H9 (cell line): Measurements from ENCODE around the gene ZBTB45. TPM values are rescaled to one million over a fixed set of nuclear protein-coding genes. Genes with fewer than 3 reads are reported as not detected.

Source experiments
- DNase-seq: peaks from one replicate; pipeline ENCODE4 v3.0.0-alpha.2; 2017
- H2AFZ ChIP-seq: one replicate; pipeline ENCODE4 v1.6.1; 2013; ENCODE audit warnings: mild to moderate bottlenecking, low read length, control low read depth, moderate library complexity
- H2AK5ac ChIP-seq: 2 replicates; pipeline ENCODE4 v1.6.1; 2013; ENCODE audit warnings: low read length, control low read depth, mixed read lengths; ENCODE audit not compliant: insufficient read length
- H2BK120ac ChIP-seq: one replicate; pipeline ENCODE4 v1.6.1; 2013; ENCODE audit warnings: low read depth, mild to moderate bottlenecking, low read length, control low read depth, inconsistent platforms; ENCODE audit not compliant: poor library complexity, severe bottlenecking
- H2BK12ac ChIP-seq: 2 replicates; pipeline ENCODE4 v1.6.1; 2013; ENCODE audit warnings: low read length, control low read depth, mixed read lengths, low read depth; ENCODE audit not compliant: insufficient read length
- H2BK15ac ChIP-seq: 2 replicates; pipeline ENCODE4 v1.6.1; 2013; ENCODE audit warnings: low read depth, low read length, control low read depth
- H2BK20ac ChIP-seq: one replicate; pipeline ENCODE4 v1.6.1; 2013; ENCODE audit warnings: low read depth, mild to moderate bottlenecking, low read length, control low read depth, inconsistent platforms; ENCODE audit not compliant: poor library complexity, severe bottlenecking
- H2BK5ac ChIP-seq: 2 replicates; pipeline ENCODE4 v1.6.1; 2013; ENCODE audit warnings: low read length, control low read depth, mixed read lengths; ENCODE audit not compliant: insufficient read length
- H3K14ac ChIP-seq: 2 replicates; pipeline ENCODE4 v1.6.1; 2013; ENCODE audit warnings: low read length, control low read depth; ENCODE audit not compliant: insufficient read depth
- H3K18ac ChIP-seq: 2 replicates; pipeline ENCODE4 v1.6.1; 2013; ENCODE audit warnings: low read depth, mild to moderate bottlenecking, mixed read lengths, low read length, control low read depth; ENCODE audit not compliant: insufficient read length
- H3K23ac ChIP-seq: 2 replicates; pipeline ENCODE4 v1.6.1; 2013; ENCODE audit warnings: low read length, control low read depth, mixed read lengths, low read depth; ENCODE audit not compliant: insufficient read length
- H3K23me2 ChIP-seq: 2 replicates; pipeline ENCODE4 v1.6.1; 2013; ENCODE audit warnings: low read depth, mild to moderate bottlenecking, mixed read lengths, low read length, control low read depth; ENCODE audit not compliant: insufficient read length, poor library complexity, severe bottlenecking
- H3K27ac ChIP-seq: 2 replicates; pipeline ENCODE4 v1.5.1; 2013; ENCODE audit warnings: low read length, control low read depth, mixed read lengths, low read depth; ENCODE audit not compliant: insufficient read length
- H3K27me3 ChIP-seq: 2 replicates; pipeline ENCODE4 v1.6.1; 2013; ENCODE audit warnings: low read length, control low read depth, inconsistent platforms; ENCODE audit not compliant: insufficient read depth
- H3K4ac ChIP-seq: 2 replicates; pipeline ENCODE4 v1.6.1; 2013; ENCODE audit warnings: low read depth, mild to moderate bottlenecking, control low read depth, inconsistent platforms, low read length, moderate library complexity
- H3K4me1 ChIP-seq: 2 replicates; pipeline ENCODE4 v1.6.1; 2013; ENCODE audit warnings: low read length, control low read depth, inconsistent platforms; ENCODE audit not compliant: insufficient read depth
- H3K4me2 ChIP-seq: 2 replicates; pipeline ENCODE4 v1.6.1; 2013; ENCODE audit warnings: low read length, control low read depth, mixed read lengths; ENCODE audit not compliant: insufficient read length, insufficient read depth
- H3K56ac ChIP-seq: 2 replicates; pipeline ENCODE4 v1.6.1; 2013; ENCODE audit warnings: low read depth, mild to moderate bottlenecking, mixed read lengths, low read length, control low read depth; ENCODE audit not compliant: insufficient read length
- H3K79me1 ChIP-seq: 2 replicates; pipeline ENCODE4 v1.6.1; 2013; ENCODE audit warnings: low read depth, mild to moderate bottlenecking, moderate library complexity, low read length, control low read depth, inconsistent platforms; ENCODE audit not compliant: insufficient read depth, poor library complexity, severe bottlenecking
- H3K79me2 ChIP-seq: 2 replicates; pipeline ENCODE4 v1.6.1; 2013; ENCODE audit warnings: low read length, control low read depth, inconsistent platforms; ENCODE audit not compliant: insufficient read depth
- H3K9ac ChIP-seq: 2 replicates; pipeline ENCODE4 v1.6.1; 2013; ENCODE audit warnings: low read length, control low read depth, mixed read lengths; ENCODE audit not compliant: insufficient read length; ENCODE audit errors: extremely low read depth
- H3K9me3 ChIP-seq: one replicate; pipeline ENCODE4 v1.6.1; 2013; ENCODE audit warnings: low read depth, low read length, inconsistent platforms; ENCODE audit not compliant: control insufficient read depth
- H3T11ph ChIP-seq: one replicate; pipeline ENCODE4 v1.6.1; 2013; ENCODE audit warnings: mild to moderate bottlenecking, low read length, control low read depth, inconsistent platforms
- H4K20me1 ChIP-seq: one replicate; pipeline ENCODE4 v1.6.1; 2013; ENCODE audit not compliant: control insufficient read depth, insufficient read length, insufficient read depth
- H4K5ac ChIP-seq: 2 replicates; pipeline ENCODE4 v1.6.1; 2013; ENCODE audit warnings: low read depth, mild to moderate bottlenecking, mixed read lengths, low read length, control low read depth; ENCODE audit not compliant: insufficient read length
- H4K8ac ChIP-seq: replicated peaks from 2 replicates; pipeline ENCODE4 v1.6.1; 2013; ENCODE audit warnings: low read length, control low read depth, mixed read lengths, low read depth; ENCODE audit not compliant: insufficient read length
- H4K91ac ChIP-seq: 2 replicates; pipeline ENCODE4 v1.6.1; 2013; ENCODE audit warnings: low read depth, mild to moderate bottlenecking, moderate library complexity, mixed read lengths, low read length, control low read depth; ENCODE audit not compliant: insufficient read length
- H3K27ac Mint-ChIP-seq, 3 experiments: 2 replicates in 2 of 3; 3 replicates in 1 of 3; pipeline ENCODE4 v1.8.0; 2020 to 2021; ENCODE audit warnings: mixed read lengths in 3 of 3, mild to moderate bottlenecking in 1 of 3, moderate library complexity in 1 of 3
- H3K27me3 Mint-ChIP-seq: 2 replicates; pipeline ENCODE4 v1.8.0; 2021; ENCODE audit warnings: low read depth, mild to moderate bottlenecking, moderate library complexity, mixed read lengths
- H3K36me3 Mint-ChIP-seq, 3 experiments: 2 replicates in 2 of 3; 3 replicates in 1 of 3; pipeline ENCODE4 v1.8.0; 2020 to 2021; ENCODE audit warnings: low read depth in 3 of 3, mixed read lengths in 3 of 3; ENCODE audit not compliant: insufficient read depth in 1 of 3
- H3K4me1 Mint-ChIP-seq, 2 experiments: 2 replicates each; pipeline ENCODE4 v1.8.0; 2020; ENCODE audit warnings: mixed read lengths in 2 of 2
- H3K4me3 Mint-ChIP-seq, 2 experiments: 2 replicates in 1 of 2; 3 replicates in 1 of 2; pipeline ENCODE4 v1.8.0; 2020 to 2021; ENCODE audit warnings: mild to moderate bottlenecking in 2 of 2, mixed read lengths in 2 of 2, moderate library complexity in 1 of 2
- H3K9me3 Mint-ChIP-seq, 2 experiments: 2 replicates in 1 of 2; 3 replicates in 1 of 2; pipeline ENCODE4 v1.8.0; 2020; ENCODE audit warnings: mild to moderate bottlenecking in 2 of 2, mixed read lengths in 2 of 2, moderate library complexity in 1 of 2
- whole genome bisulfite sequencing: extraction: QIAGEN DNeasy Blood & Tissue Kit; methylation state at CpG from one replicate; pipeline ENCODE4 v1.1.7; 2013; ENCODE audit warnings: missing lambda C conversion rate, low lambda C conversion rate, mixed read lengths; ENCODE audit not compliant: insufficient read length; ENCODE audit errors: extremely low coverage; 5-methylcytosine and 5-hydroxymethylcytosine counted together
- total RNA-seq: library from RNA; stranded (reverse); gene quantifications from 2 replicates; pipeline ENCODE4 v1.2.1, GENCODE V29; 2021
- TF ChIP-seq, protein P1 (sequence below): fragments of 200-600 bp; sonication (generic); conservative IDR thresholded peaks from 3 replicates; pipeline ENCODE4 v1.8.0; 2021; ENCODE audit warnings: antibody characterized with exemption, mild to moderate bottlenecking

The ZBTB45 gene
- total RNA-seq, 1 experiment from 2014 or later, result 18.7 TPM

DNA sequence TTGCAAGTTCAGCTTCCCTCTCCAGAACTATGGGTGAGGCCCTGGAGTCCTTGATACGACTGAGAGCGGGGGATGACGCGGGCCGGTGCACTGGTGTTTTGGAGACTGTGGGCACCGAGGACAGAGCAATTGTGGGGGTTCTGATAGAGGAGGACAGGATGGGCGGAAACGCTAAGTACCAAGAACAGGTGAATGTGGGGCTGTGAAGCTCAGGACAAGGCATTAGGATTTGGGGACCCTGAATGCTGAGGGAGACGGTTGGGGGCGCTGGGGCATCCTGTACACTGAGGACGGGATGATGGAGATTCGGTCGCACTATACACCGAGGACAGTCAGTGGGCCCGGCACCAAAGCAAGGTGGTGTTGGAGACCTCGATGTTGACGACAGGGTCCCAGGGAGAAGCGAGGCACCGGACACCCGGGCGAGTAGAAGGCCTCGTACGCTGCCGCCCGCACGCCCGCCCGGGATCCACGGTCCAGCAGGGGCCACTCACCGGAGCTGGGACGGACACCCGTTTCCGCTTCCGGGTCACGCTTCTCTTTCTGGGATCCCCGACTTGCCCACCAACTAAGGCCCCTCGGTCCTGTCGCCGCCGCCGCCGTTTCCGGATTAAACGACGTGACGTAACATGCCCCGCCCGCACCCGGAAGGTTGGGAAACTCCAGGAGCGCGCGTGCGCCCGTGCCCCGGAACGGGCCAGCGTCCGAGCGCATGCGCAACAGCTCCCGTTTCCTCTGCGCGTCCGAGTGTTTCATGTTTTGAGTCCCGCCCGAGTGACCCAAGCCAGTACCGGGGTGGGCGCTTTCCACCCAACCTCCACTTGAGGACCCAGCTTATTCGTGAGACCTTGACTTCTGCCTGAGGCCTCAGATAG is 35.1 kb upstream of the ZBTB45 start, which contains the start of gene CHMP2A:
CHMP2A (minus strand) TSS at position 612 of the 875 bp plus-strand sequence. CDS start 893 bp downstream, outside the sequence.
- peaks cover 16% of the 10 kb centered on the region for H3K23me2 ChIP-seq
- H3K14ac ChIP-seq, result peak within 1 kb of the TSS; percentile 74
- peak within 1 kb of the TSS; percentile 83 for H3K9ac ChIP-seq
- H3K56ac ChIP-seq, result no peak within 1 kb of the TSS
- H2BK20ac ChIP-seq, result no peak within 1 kb of the TSS
- peak; percentile 99 for DNase-seq
- H2BK120ac ChIP-seq, result no peak within 1 kb of the TSS
- Mint-ChIP-seq H3K4me1 (peaks cover 24 to 38% of the 10 kb centered on the region in 2 experiments), H3K9me3 (no peaks in the 10 kb centered on the region; a peak in 2 of 5 replicates), H3K36me3 (peaks cover 31 to 70% (median 54%) of the 10 kb centered on the region in 3 experiments; a peak in 6 of 7 replicates), H3K4me3 (peak within 1 kb of the TSS; percentile 96 to 99), H3K27me3 (peaks cover 1% of the 10 kb centered on the region; the same call in 1 of the 2 replicates), H3K27ac (peak within 1 kb of the TSS; percentile 92 to 99 (median 98))
- TF ChIP-seq, protein P1, sequence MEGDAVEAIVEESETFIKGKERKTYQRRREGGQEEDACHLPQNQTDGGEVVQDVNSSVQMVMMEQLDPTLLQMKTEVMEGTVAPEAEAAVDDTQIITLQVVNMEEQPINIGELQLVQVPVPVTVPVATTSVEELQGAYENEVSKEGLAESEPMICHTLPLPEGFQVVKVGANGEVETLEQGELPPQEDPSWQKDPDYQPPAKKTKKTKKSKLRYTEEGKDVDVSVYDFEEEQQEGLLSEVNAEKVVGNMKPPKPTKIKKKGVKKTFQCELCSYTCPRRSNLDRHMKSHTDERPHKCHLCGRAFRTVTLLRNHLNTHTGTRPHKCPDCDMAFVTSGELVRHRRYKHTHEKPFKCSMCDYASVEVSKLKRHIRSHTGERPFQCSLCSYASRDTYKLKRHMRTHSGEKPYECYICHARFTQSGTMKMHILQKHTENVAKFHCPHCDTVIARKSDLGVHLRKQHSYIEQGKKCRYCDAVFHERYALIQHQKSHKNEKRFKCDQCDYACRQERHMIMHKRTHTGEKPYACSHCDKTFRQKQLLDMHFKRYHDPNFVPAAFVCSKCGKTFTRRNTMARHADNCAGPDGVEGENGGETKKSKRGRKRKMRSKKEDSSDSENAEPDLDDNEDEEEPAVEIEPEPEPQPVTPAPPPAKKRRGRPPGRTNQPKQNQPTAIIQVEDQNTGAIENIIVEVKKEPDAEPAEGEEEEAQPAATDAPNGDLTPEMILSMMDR, result no peak
- H2BK5ac ChIP-seq, result no peak within 1 kb of the TSS
- H4K5ac ChIP-seq, result no peak within 1 kb of the TSS
- no peak within 1 kb of the TSS for H4K8ac ChIP-seq
- H3K4me1 ChIP-seq, result no peaks in the 10 kb centered on the region
- H2AFZ ChIP-seq, result no peak within 1 kb of the TSS
- no peaks in the 10 kb centered on the region for H4K20me1 ChIP-seq
- no peak within 1 kb of the TSS for H2BK12ac ChIP-seq
- H4K91ac ChIP-seq, result no peak within 1 kb of the TSS
- H3K4me2 ChIP-seq, result peak within 1 kb of the TSS; percentile 89
- no CpG with 5 or more reads among the region's 69 CpGs for WGBS
- H3K79me2 ChIP-seq, result peaks cover 8% of the 10 kb centered on the region; the same call in 1 of the 2 replicates
- no peak within 1 kb of the TSS for H3T11ph ChIP-seq
- no peak within 1 kb of the TSS for H3K4ac ChIP-seq
- H3K18ac ChIP-seq, result peak within 1 kb of the TSS; percentile 36
- no peak within 1 kb of the TSS for H2BK15ac ChIP-seq
- H2AK5ac ChIP-seq, result no peak within 1 kb of the TSS
- no peaks in the 10 kb centered on the region for H3K9me3 ChIP-seq
- no peaks in the 10 kb centered on the region for H3K27me3 ChIP-seq
- no peak within 1 kb of the TSS for H3K23ac ChIP-seq
- H3K27ac ChIP-seq, result peak within 1 kb of the TSS; percentile 25
- H3K79me1 ChIP-seq, result no peaks in the 10 kb centered on the region
